Ovary (tissue), 9 donors: Measurements from ENCODE around the gene RTL1. TPM values are rescaled to one million over a fixed set of nuclear protein-coding genes. Genes with fewer than 3 reads are reported as not detected.

Experiments
- DNase-seq, 5 donors: peaks; one replicate each; pipeline ENCODE4 v3.0.0-alpha.2; 2019 to 2020
- H3K27ac ChIP-seq, 2 donors: fragments of 200-600 bp; one replicate each; pipeline versions ENCODE4 v1.5.1 to v1.8.0; 2019 to 2022
- H3K27me3 ChIP-seq: fragments of 200-600 bp; one replicate; pipeline ENCODE4 v1.8.0; 2022
- H3K36me3 ChIP-seq: fragments of 200-600 bp; sonication (generic); one replicate; pipeline ENCODE4 v1.5.1; 2019
- H3K4me1 ChIP-seq: one replicate; pipeline ENCODE4 v1.8.1; 2013; ENCODE audit warnings: mild to moderate bottlenecking, moderate library complexity; ENCODE audit not compliant: insufficient read depth
- H3K4me3 ChIP-seq: fragments of 200-600 bp; sonication (generic); one replicate; pipeline ENCODE4 v1.5.1; 2017
- H3K9me3 ChIP-seq, 2 donors: fragments of 200-600 bp in 1 of 2; sonication (generic) in 1 of 2; one replicate each; pipeline versions ENCODE4 v1.5.1 to v1.8.1; 2013 to 2019; ENCODE audit warnings: mild to moderate bottlenecking in 1 of 2, moderate library complexity in 1 of 2
- EP300 ChIP-seq: sonication (generic); formaldehyde crosslinking; IDR thresholded peaks from one replicate; pipeline ENCODE4 v1.6.1; 2017; ENCODE audit warnings: antibody characterized with exemption
- POLR2A ChIP-seq: fragments of 450-650 bp; IDR thresholded peaks from one replicate; pipeline ENCODE4 v1.6.1; 2017; ENCODE audit warnings: antibody characterized with exemption, mild to moderate bottlenecking, moderate library complexity
- WGBS, 3 donors: extraction: QIAGEN DNeasy Blood & Tissue Kit in 1 of 3; methylation state at CpG; one replicate each; pipeline versions ENCODE4 v1.1.5 to v1.1.7; 2013 to 2017; 5-methylcytosine and 5-hydroxymethylcytosine counted together
- intact Hi-C, 4 donors: fragments of 100-400 bp; cut with DNase I; formaldehyde crosslinking; loops; one replicate each; pipeline versions ENCODE4 v1.11.0 to v1.15.1; 2022 to 2023
- polyA plus RNA-seq, 2 donors: library from polyadenylated mRNA; stranded (reverse); fragments of 200-250 nt in 1 of 2; fragments of 350-450 nt in 1 of 2; fragmentation: Illumina TruSeq in 1 of 2; extraction: RNeasy Lipid Tissue Mini Kit (QIAGEN cat#74804) in 1 of 2; gene quantifications; one replicate each; pipeline ENCODE4 v1.2.3, GENCODE V29; 2013 to 2014
- total RNA-seq, 7 donors: library from RNA; depleted of rRNA in 2 of 7; stranded (reverse); fragments of >200 nt in 2 of 7; fragmentation: NEBNext Ultra II Directional in 3 of 7; extraction: Animal tissue kit (Norgen Biotek cat#: 25700) in 3 of 7; gene quantifications; one replicate each; pipeline versions ENCODE4 v1.1.0 to v1.2.4, GENCODE V29; 2016 to 2023
- TF ChIP-seq, protein P1 (sequence below), 3 donors: fragments of 450-650 bp in 2 of 3; fragments of 200-600 bp in 1 of 3; IDR thresholded peaks; one replicate each; pipeline versions ENCODE4 v1.5.1 to v1.8.0; 2016 to 2022; ENCODE audit warnings: antibody characterized with exemption in 3 of 3, mild to moderate bottlenecking in 1 of 3
- donor health status: DM: no; HTN: no; CAD: no; lungs with moderate emphysema.
- donor health status: DM: no; HTN: no; CAD: no.
- donor health status: Bipolar disorder and iron deficiency.
- donor health status: DM: yes; HTN: yes; CAD: no.
- donor health status: DM: no; HTN: no; CAD: no.
- donor health status: DM: yes; HTN: yes; CAD: no.

The RTL1 gene
- total and polyA plus RNA-seq, 9 donors: 0.06 to 1.3 (median 0.40) TPM; not detected in 2

GRCh38 chr14:100851586-100851916 is 52.0 kb downstream of the RTL1 start:
- TF ChIP-seq, protein P1, sequence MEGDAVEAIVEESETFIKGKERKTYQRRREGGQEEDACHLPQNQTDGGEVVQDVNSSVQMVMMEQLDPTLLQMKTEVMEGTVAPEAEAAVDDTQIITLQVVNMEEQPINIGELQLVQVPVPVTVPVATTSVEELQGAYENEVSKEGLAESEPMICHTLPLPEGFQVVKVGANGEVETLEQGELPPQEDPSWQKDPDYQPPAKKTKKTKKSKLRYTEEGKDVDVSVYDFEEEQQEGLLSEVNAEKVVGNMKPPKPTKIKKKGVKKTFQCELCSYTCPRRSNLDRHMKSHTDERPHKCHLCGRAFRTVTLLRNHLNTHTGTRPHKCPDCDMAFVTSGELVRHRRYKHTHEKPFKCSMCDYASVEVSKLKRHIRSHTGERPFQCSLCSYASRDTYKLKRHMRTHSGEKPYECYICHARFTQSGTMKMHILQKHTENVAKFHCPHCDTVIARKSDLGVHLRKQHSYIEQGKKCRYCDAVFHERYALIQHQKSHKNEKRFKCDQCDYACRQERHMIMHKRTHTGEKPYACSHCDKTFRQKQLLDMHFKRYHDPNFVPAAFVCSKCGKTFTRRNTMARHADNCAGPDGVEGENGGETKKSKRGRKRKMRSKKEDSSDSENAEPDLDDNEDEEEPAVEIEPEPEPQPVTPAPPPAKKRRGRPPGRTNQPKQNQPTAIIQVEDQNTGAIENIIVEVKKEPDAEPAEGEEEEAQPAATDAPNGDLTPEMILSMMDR (IDR thresholded peaks at IDR 0.05): no peak
- no peak for TF ChIP-seq POLR2A
- TF ChIP-seq EP300: no peak
- Histone ChIP-seq H3K4me1 (no peaks in the 10 kb centered on the region), H3K27me3 (no peaks in the 10 kb centered on the region), H3K27ac (no peak overlapping the region), H3K36me3 (no peaks in the 10 kb centered on the region), H3K9me3 (no peaks in the 10 kb centered on the region), H3K4me3 (no peak overlapping the region)
- WGBS, 3 donors: 75 to 81% (median 79%) methylated on average over 13 of the region's 13 CpGs
- intact Hi-C loops: no loop called here
- DNase-seq: no peak

DNA sequence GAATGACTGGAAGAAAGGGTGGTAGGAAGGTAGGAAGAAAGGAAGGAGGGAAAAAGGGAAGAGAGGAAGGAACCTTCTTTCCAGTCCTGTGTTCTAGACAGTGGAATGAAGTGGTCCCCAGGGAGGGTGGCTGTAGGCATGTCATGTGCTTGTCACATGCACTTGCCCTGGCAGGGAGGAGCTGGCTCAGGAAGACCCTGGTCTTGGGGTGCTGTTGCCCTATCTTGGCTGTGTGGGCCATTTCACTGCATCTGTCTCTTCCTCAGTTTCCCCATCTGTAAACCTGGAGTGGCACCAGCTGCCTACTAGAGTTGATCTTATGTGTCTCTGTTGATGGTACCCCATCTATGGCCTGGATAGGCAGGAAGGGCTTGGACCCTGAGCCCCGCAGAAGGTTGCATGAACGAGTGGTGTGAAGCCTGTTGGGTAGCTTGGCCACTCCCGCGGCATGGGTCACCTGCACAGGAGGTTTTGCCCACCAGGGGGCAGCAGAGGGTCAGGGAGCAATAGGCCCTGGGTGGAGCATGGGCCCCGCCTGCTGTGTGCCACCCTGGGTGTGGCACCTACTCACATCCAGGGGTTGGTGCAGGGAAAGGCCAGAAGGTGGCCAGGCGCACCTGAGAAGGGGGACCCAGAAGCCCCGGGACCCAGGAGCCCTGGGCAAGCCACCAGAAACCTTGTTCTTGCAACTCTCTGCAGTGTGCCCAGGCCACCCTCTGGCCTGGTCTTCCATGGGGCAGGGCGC is 52.5 kb downstream of the RTL1 start:
- Histone ChIP-seq H3K9me3 (no peaks in the 10 kb centered on the region), H3K36me3 (no peaks in the 10 kb centered on the region), H3K27me3 (no peaks in the 10 kb centered on the region), H3K4me3 (no peak overlapping the region), H3K4me1 (no peaks in the 10 kb centered on the region), H3K27ac (no peak overlapping the region)
- 74 to 92% (median 75%) methylated on average over 8 of the region's 8 CpGs for WGBS, 3 donors
- peak in 4 of 5 donors; percentile 59 to 68 (median 62) for DNase-seq
- intact Hi-C loops: no loop called here
- TF ChIP-seq, protein P1 (IDR thresholded peaks at IDR 0.05): peak; percentile 18 to 49 (median 47)
- no peak for TF ChIP-seq EP300

DNA sequence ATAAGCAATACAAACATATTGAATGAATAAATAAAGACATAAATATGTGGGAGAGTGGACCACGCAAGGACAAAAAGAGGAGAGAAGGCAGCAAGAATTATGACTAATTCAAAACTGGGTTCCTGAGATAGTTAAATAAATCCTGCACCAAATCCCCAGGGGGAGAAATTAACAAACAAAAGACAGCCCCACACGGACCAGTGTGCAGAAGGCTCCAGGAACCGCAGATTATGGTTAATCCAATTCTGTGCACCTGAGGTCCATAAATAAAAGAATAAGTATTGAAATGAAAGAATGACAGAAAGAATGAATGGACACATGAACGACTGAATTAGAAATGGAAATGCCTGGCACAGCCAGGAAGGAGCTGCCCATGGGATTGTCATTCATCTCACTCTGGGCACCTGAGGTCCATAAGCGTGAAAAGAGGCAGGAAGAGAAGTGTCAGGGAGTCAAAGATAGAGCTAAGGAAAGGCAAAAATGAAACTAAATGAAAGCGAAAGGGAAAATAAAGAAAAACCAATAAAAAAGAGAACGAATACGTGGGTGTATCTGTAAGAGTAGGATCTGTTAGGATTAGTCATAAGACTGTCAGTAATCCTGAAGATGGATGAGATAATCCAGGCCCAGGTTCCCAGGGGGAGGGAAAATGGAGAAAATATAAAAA is 54.3 kb downstream of the RTL1 start:
- no peak overlapping the region for H3K27ac ChIP-seq
- intact Hi-C loops: no loop called here
- no peak overlapping the region for H3K4me3 ChIP-seq
- H3K4me1 ChIP-seq: no peaks in the 10 kb centered on the region
- no peak for DNase-seq
- TF ChIP-seq EP300 (no peak), POLR2A (no peak)
- TF ChIP-seq, protein P1 (IDR thresholded peaks at IDR 0.05): no peak
- no peaks in the 10 kb centered on the region for H3K27me3 ChIP-seq
- WGBS, 3 donors: 39 to 44% (median 43%) methylated on average over 8 of the region's 8 CpGs
- no peaks in the 10 kb centered on the region for H3K9me3 ChIP-seq
- no peaks in the 10 kb centered on the region for H3K36me3 ChIP-seq

DNA sequence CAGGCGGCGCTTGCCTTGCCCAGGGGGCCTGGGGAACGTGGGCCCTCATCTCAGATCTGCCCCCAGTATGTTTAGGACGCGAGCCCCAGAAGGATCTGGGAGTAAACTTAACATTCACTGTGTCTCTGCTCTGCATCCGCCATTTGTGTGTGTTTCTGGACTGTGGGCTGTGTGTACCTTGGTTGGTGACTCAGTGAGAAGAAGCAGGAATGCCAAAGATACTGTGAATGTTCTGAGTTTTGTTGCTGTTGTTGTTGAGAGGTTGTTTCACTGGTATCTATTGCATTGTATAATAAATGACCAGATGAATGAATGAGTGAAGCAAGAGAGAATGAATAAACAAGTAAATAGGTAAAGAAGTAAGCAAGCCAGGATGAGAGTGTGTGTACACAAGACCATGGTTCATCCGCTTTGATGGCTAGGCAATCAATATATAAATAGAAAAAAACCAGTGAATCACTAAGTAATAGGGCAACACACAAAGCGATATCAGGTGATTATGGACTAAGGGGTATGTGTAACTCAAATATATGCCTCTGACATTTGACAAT is 57.1 kb downstream of the RTL1 start:
- WGBS, 3 donors: 92 to 95% (median 94%) methylated on average over 8 of the region's 8 CpGs
- intact Hi-C loops: no loop called here
- TF ChIP-seq, protein P1 (IDR thresholded peaks at IDR 0.05): no peak
- TF ChIP-seq POLR2A: no peak
- TF ChIP-seq EP300: no peak
- Histone ChIP-seq H3K9me3 (no peaks in the 10 kb centered on the region), H3K4me3 (no peak overlapping the region), H3K4me1 (no peaks in the 10 kb centered on the region), H3K27me3 (no peaks in the 10 kb centered on the region), H3K36me3 (no peaks in the 10 kb centered on the region), H3K27ac (no peak overlapping the region)
- peak in 2 of 5 donors; percentile 9 to 23 for DNase-seq
